Astrocyte (in vitro differentiated cells and primary cell): ENCODE measurements around the gene WNT7B.

Source experiments
- EZH2 ChIP-seq: IDR thresholded peaks from 2 replicates; pipeline ENCODE4 v1.6.1; 2012; ENCODE audit warnings: mild to moderate bottlenecking, low read length, inconsistent platforms; ENCODE audit not compliant: insufficient read depth
- TF ChIP-seq, protein P1 (sequence below): IDR thresholded peaks from 2 replicates; pipeline ENCODE4 v1.5.1; 2011; ENCODE audit warnings: low read depth, mild to moderate bottlenecking, inconsistent platforms, low read length, moderate library complexity; ENCODE audit not compliant: insufficient read depth

DNA sequence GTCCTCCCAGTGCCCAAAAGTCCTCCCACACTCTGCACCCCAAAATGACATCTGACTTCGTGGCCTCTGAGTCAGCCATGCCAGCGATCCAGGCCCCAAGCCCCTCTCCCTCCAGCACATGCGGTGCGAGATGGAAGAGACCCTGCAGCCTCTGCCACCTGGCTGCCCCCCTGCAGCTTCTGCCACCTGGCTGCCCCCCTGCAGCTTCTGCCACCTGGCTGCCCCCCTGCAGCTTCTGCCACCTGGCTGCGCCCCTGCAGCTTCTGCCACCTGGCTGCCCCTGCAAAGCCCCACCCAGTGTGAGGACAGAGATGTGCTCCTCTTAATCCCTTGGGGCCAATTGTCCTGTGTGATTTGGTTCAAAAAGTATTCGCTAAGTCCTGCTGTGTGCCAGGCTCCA, 68.0 kb downstream of the WNT7B start:
- TF ChIP-seq, protein P1, sequence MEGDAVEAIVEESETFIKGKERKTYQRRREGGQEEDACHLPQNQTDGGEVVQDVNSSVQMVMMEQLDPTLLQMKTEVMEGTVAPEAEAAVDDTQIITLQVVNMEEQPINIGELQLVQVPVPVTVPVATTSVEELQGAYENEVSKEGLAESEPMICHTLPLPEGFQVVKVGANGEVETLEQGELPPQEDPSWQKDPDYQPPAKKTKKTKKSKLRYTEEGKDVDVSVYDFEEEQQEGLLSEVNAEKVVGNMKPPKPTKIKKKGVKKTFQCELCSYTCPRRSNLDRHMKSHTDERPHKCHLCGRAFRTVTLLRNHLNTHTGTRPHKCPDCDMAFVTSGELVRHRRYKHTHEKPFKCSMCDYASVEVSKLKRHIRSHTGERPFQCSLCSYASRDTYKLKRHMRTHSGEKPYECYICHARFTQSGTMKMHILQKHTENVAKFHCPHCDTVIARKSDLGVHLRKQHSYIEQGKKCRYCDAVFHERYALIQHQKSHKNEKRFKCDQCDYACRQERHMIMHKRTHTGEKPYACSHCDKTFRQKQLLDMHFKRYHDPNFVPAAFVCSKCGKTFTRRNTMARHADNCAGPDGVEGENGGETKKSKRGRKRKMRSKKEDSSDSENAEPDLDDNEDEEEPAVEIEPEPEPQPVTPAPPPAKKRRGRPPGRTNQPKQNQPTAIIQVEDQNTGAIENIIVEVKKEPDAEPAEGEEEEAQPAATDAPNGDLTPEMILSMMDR, result no peak
- TF ChIP-seq EZH2, result no peak
